Nephron (organoid): ENCODE data around the gene SYNPO2.
A peak's percentile ranks its signal among the peaks of the same experiment; 100 is the strongest.

Source experiments
- H3K27ac Mint-ChIP-seq, 3 experiments: 2 replicates each; pipeline ENCODE4 v1.8.0; 2020; ENCODE audit warnings: mixed read lengths in 3 of 3, mild to moderate bottlenecking in 2 of 3, moderate library complexity in 1 of 3
- H3K27me3 Mint-ChIP-seq: 2 replicates; pipeline ENCODE4 v1.8.0; 2021; ENCODE audit warnings: low read depth, mild to moderate bottlenecking, moderate library complexity, mixed read lengths
- H3K36me3 Mint-ChIP-seq: 2 replicates; pipeline ENCODE4 v1.8.0; 2020; ENCODE audit warnings: low read depth, mixed read lengths
- H3K4me1 Mint-ChIP-seq: 2 replicates; pipeline ENCODE4 v1.8.0; 2020; ENCODE audit warnings: mixed read lengths
- H3K4me3 Mint-ChIP-seq, 3 experiments: 2 replicates each; pipeline ENCODE4 v1.8.0; 2020; ENCODE audit warnings: mild to moderate bottlenecking in 3 of 3, mixed read lengths in 3 of 3, moderate library complexity in 2 of 3
- H3K9me3 Mint-ChIP-seq: 2 replicates; pipeline ENCODE4 v1.8.0; 2020; ENCODE audit warnings: mixed read lengths
- TF ChIP-seq, protein P1 (sequence below), 3 experiments: fragments of 200-600 bp; sonication (generic); IDR thresholded peaks; one replicate each; pipeline ENCODE4 v1.5.0; 2021; ENCODE audit warnings: antibody characterized with exemption in 3 of 3; ENCODE audit not compliant: unreplicated experiment in 3 of 3

Gene SYNPO2

DNA sequence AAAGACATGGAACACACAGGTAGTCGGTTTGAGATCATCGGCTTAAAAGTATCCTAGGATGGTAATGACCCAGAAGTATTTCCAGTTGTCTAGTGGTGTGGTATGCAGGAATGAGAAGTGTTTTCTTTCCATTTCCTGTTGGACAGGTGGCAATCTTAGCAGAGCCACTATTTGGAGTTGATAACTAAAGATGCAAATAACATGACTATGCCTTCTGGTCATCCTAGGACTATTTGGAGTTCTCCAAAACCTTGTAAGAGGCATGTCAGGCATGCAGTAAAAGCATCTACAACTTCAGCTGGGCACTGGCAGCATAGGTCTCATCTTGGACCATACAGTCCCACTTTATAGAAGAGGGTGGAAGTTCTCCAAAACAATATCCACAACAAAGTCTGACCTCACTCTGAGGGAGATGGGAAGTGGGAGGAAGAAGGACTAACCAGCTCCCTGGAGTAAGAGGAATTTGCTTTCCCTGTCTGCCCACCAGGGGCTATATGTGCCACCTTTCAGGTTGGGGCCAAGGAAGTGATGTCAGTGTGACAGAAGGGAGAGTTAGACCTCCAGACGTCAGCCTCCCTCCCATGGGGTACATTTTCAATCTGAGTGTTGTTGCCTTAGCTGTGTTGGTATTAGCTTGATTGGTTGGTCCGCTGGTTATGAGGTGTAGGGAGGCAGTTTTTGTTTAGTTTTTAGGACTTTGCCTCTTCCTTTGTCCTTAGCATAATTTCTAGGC, 145.8 kb downstream of the SYNPO2 start:
- peaks cover 53% of the 10 kb centered on the region for H3K4me1 Mint-ChIP-seq
- peak overlapping the region in 1 of 3 experiments; percentile 53 for H3K4me3 Mint-ChIP-seq
- TF ChIP-seq, protein P1, sequence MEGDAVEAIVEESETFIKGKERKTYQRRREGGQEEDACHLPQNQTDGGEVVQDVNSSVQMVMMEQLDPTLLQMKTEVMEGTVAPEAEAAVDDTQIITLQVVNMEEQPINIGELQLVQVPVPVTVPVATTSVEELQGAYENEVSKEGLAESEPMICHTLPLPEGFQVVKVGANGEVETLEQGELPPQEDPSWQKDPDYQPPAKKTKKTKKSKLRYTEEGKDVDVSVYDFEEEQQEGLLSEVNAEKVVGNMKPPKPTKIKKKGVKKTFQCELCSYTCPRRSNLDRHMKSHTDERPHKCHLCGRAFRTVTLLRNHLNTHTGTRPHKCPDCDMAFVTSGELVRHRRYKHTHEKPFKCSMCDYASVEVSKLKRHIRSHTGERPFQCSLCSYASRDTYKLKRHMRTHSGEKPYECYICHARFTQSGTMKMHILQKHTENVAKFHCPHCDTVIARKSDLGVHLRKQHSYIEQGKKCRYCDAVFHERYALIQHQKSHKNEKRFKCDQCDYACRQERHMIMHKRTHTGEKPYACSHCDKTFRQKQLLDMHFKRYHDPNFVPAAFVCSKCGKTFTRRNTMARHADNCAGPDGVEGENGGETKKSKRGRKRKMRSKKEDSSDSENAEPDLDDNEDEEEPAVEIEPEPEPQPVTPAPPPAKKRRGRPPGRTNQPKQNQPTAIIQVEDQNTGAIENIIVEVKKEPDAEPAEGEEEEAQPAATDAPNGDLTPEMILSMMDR (IDR thresholded peaks at IDR 0.05; ENCODE audit: unreplicated experiment in 3 of 3): no peak
- H3K36me3 Mint-ChIP-seq: peaks cover 23% of the 10 kb centered on the region
- no peak overlapping the region for H3K27ac Mint-ChIP-seq
- no peaks in the 10 kb centered on the region for H3K9me3 Mint-ChIP-seq
- H3K27me3 Mint-ChIP-seq: no peaks in the 10 kb centered on the region

DNA sequence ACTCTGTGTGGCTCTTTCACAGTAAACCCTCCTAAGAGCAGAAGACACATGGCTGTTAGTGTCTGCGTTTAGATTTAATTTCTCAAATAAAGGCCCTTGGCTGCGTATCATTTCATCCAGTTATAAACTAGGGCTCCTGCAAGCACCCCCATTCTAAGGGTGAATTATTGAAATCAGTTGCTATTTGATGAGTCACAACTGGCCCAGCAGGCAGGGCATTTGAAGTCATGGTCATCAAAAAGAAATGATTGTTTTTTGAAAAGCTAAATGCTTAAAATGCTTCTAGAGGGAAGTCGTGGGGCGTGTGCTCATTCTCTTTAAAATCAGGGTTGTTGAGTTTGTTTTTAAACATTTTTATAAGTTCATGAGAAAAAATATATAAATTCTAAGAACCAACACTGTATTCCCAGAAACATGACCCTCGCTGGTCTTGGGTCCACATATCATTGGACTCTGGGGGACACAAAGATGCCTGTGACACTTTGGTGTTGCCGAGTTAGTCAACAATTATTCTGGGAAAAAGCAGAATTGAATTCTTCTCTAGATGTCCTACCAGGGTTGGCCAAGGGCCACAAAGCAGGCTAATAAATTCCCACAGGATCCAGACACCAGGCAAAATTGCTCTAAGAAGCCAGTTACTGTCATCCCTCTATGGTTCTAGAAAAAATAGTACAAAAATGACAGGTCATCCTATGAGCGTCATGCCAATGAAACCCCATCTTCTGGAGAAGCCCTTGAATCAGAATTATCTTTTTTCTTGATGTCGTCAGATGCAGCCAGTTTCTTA, 147.5 kb downstream of the SYNPO2 start:
- Mint-ChIP-seq H3K4me1 (peaks cover 57% of the 10 kb centered on the region), H3K27me3 (no peaks in the 10 kb centered on the region), H3K4me3 (no peak overlapping the region), H3K27ac (no peak overlapping the region), H3K36me3 (peaks cover 14% of the 10 kb centered on the region), H3K9me3 (no peaks in the 10 kb centered on the region)
- TF ChIP-seq, protein P1 (IDR thresholded peaks at IDR 0.05; ENCODE audit: unreplicated experiment in 3 of 3): no peak

DNA sequence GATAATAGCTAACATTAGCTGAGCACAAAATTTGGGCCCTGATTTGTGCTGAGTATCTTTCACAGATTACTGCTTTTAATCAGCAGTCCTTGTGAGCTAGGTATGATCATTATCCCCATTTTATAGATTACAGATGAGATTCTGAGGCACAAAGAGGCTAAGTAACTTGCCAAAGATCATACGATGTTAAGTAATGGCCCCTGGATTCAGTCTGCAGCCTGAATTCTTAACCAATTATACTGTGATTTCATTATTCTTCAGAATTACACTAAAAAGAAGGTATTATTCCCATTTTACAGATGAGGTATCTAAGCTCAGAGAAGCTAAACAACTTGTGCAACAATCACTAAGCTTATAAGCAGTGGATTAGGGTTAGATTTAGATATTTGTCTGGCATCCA, 149.1 kb downstream of the SYNPO2 start:
- Mint-ChIP-seq H3K9me3 (no peaks in the 10 kb centered on the region), H3K4me1 (peaks cover 57% of the 10 kb centered on the region), H3K27me3 (no peaks in the 10 kb centered on the region), H3K36me3 (peaks cover 7% of the 10 kb centered on the region), H3K27ac (no peak overlapping the region), H3K4me3 (no peak overlapping the region)
- TF ChIP-seq, protein P1 (IDR thresholded peaks at IDR 0.05; ENCODE audit: unreplicated experiment in 3 of 3): no peak

DNA sequence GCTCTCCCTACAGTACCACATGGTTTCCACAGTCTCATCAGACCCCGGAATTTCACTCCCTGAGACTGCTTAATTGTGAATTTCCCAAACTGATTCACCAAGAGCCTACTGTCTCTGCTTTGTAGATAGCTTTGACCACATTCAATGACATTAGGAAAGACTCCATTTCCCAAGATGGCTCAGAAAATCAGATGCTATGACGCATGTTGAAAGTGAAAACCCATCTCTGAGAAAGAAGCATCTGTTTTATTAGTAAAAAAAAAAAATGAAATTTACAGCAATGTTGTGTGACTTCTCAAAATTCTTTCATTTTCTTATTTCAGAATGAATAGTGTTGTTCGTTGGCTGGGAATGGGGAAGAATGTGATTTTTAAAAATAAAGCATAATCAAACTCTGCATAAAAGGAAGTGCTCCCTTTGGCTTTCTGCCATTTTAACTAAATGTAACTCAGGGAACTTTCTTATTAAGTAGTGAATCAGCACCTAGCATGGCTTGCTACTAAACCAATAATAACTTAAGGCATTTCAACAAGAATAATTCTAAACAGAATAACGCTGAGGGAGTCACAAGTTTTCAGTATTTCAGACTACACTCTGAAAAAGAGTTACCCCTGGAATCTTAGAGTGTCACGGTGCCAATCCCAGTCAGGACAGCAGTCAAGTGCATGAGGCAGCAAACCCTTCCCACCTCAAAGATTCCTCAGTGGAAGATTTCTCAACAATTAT, 149.6 kb downstream of the SYNPO2 start:
- Mint-ChIP-seq H3K36me3 (peaks cover 4% of the 10 kb centered on the region), H3K4me3 (no peak overlapping the region), H3K9me3 (no peaks in the 10 kb centered on the region), H3K4me1 (peaks cover 58% of the 10 kb centered on the region), H3K27me3 (no peaks in the 10 kb centered on the region), H3K27ac (no peak overlapping the region)
- TF ChIP-seq, protein P1 (IDR thresholded peaks at IDR 0.05; ENCODE audit: unreplicated experiment in 3 of 3): no peak

DNA sequence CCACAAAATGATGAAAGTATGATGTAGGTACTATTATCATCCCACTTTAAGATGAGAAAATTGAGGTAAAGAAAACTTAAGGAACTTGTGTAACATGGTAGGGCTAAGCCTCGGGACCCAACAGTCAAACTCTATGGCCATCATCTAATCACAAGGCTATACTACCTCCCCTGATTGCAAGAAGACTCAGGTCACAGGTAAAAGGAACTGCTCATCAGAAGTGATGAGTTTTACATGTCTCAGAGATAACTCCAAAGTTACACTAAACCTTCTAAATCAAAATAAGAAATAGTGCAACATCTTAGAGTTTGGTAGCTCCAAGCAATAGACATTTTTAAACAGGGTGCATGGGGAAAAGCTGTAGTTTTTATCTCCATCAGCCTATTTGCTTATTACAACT, 150.5 kb downstream of the SYNPO2 start:
- no peak overlapping the region for H3K27ac Mint-ChIP-seq
- no peaks in the 10 kb centered on the region for H3K36me3 Mint-ChIP-seq
- TF ChIP-seq, protein P1 (IDR thresholded peaks at IDR 0.05; ENCODE audit: unreplicated experiment in 3 of 3): no peak
- no peak overlapping the region for H3K4me3 Mint-ChIP-seq
- no peaks in the 10 kb centered on the region for H3K27me3 Mint-ChIP-seq
- peaks cover 55% of the 10 kb centered on the region for H3K4me1 Mint-ChIP-seq
- H3K9me3 Mint-ChIP-seq: no peaks in the 10 kb centered on the region
